SW480 (cell line): ENCODE results near the gene CCDC197.
A peak's percentile ranks its signal among the peaks of the same experiment; 100 is the strongest.

Experiments
- DNase-seq: peaks from one replicate; pipeline ENCODE4 v3.0.0-alpha.2; 2016; ENCODE audit warnings: low spot score

Gene CCDC197

GRCh38 chr14:94026173-94026888 is 29.2 kb downstream of the CCDC197 start, which contains the start of gene OTUB2:
TSS of gene OTUB2 (plus strand) at chr14:94026340. CDS start at chr14:94026538, 198 bp downstream.
- DNase-seq = peak; percentile 99

GRCh38 chr14:94026889-94027469 is 29.9 kb downstream of the CCDC197 start:
- no peak for DNase-seq

DNA sequence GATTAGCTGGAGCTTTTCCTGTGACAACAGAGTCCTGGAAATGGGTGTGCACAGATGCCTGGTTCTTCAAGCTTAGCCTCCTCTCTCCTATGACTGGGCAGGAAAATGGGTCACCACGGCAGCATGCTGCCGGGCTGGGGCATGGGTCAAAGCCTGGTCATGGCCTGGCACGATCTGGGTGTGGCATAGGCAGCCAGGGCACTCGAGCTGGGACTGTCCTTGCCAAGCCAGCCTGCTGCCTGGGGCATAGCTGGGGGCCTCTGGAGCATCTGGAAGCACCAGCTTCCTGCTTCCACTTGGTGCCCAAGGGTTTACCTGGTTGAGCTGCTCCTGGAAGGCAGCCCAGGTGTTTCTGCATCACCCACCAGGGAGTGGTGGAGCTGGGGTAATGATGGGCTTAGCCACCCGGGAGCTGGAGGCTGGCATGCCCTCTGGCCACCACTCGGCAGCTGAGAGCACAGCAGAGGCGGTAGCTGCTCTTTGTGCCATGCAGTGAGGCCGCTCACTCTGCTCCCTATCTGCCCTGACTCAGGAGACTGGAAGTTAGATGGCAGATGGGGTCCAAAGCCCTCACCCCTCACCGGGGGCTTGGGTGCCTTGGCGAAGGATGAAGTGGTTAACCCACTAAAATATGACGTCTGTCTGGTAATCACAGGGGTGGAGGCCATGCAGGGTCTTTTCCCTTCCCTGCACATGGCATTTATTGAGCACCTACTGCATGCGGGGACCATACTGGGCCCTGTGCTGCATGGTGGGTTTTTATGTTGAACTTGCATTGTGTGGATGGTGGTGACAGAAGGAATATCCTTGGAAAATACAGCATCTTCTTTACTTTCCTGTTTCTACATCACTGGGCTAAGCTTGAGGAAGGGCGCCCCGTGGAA is 30.7 kb downstream of the CCDC197 start:
- peak; percentile 32 for DNase-seq

DNA sequence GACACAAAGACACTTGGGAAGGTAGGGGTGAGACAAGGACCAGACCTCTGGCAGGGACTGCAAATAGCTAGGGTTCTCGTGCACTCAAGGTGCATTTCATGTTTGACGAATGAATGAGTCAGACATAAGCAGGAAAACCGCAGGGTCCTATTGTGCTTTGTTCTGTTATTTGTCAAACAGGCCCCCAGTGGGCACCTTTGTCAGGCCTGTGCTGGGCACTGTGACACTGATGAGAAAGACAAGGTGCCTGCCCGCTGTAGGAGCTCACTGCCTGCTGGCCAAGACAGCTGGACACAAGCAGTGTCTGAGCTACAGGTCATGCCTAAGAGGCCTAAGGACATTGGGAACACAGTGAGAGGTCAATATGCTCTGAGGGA is 31.3 kb downstream of the CCDC197 start:
- peak; percentile 94 for DNase-seq

GRCh38 chr14:94029265-94029664 is 32.2 kb downstream of the CCDC197 start:
- no peak for DNase-seq

DNA sequence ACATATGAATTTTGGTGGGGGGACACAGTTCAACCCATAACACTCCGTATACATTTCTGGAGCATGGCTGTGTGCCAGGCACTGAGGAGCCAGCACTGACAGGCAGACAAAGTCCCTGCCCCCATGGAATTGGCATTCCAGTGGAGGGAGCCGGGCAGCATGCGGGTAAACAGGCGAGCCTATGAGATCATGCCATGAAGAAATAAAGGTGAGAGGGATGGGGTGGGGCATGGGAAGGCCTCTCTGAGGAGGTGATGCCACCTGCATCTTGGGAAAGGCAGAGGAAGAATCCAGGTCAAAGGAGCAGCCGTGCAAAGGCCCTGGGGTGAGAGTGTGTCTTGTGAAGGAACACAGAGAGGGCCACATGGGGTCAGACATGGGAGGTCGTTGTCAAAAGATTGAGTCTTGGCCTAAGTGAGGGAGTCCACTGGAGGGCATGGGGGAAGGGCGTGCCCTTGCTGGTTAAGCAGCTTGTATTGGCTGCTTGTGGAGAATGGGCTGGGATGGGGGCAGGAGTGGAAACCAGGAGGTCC is 32.6 kb downstream of the CCDC197 start:
- no peak for DNase-seq

GRCh38 chr14:94030571-94030970 is 33.5 kb downstream of the CCDC197 start:
- no peak for DNase-seq

GRCh38 chr14:94031161-94031882 is 34.2 kb downstream of the CCDC197 start:
- no peak for DNase-seq

DNA sequence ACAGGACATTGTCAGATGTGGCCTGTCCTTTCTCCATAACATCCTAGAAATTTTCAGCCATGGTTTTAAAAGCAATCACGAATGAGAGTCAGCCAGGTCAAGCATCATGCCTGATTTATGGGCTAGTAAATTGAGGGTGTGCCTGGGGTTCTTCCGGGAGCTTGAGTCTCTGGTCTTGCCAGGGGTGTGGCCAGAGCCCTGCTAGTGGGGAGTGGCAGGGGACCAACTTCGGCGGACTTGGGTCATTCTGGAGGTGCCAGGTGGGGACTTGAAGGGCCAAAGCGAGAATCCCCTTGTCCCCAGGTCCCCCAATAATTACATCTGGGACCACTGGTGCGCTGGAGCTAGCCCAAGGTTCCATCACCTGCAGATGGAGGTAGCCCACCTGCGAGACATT is 34.8 kb downstream of the CCDC197 start:
- peak; percentile 48 for DNase-seq

DNA sequence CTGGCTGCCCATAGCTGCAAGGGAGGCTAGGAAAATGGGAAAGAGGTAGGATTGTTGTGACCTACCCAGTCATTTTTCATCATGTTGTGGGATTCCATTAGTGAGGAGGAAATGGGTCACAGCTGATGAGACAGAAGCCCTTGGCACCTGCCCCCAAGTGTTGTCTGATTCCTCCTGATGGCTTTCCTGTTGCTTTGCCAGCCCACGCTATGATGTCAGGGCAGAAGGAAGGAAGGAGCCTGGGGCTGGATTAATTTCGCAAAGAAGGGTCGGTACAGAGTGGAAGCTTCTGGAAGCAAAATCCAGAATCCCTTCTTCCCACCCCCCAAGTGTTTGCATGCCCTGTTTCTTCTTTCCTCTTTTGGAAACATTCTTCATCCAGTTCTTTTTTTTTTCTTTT is 37.8 kb downstream of the CCDC197 start:
- no peak for DNase-seq

DNA sequence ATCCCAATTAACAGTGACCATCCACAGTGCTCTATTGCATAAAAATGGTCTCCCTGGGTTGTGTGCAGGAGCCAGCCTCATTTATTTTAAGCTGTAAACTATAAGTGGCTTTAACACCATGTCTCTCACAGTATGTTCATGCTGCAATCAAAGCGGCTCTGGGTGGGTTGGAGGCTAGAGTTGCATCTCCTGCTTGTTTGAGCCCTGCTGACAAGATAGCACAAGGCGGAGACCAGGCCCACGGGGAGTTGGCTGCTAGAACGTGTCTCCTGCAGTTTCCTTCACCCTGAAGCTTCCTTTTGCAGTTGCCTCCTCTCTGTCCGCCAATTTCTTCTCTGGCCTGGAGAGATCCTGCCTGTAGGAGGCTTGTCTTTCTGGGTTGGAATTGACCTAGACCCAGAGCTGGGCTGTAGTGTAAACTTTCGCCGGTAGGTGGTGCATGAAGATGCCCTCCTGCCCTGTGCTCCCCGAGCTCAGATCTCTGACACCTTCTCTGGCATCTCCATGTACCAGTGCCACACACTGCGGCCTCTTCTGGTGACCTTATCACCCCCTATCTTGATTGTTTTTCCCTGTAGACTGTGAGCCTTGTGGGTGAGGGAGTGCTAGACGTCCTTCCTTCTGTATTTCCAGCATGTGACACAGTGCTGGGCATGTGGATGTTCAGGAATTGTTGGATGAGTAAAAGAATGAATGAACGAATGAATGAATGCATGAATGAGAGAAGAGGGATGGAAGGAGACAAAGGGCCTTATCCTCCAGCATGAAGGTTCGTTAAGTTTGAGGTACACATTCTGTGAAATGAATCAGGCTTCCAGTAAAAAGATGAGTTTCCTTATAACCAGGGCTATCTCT is 39.4 kb downstream of the CCDC197 start:
- DNase-seq = peak; percentile 75

DNA sequence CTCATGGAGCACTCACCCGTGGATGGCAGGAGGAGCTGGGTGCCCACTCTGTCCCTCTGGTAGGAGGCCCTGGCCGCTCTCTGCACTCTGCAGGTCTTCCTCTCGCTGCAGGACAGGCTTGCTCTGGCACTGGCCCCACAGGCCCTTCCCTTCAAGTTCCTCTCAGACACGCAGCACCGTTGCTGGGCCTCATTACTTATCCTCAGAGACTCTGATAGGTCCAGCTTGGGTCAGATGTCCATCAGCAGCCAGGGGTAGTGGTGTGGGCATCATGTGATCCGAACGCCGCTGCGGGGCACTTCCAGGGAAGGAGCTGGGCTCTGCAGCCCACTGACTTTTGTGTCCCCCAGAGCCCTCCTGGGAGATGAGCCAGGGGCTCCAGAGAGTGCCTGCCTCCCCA is 40.9 kb downstream of the CCDC197 start:
- no peak for DNase-seq

GRCh38 chr14:94038510-94038909 is 41.4 kb downstream of the CCDC197 start:
- no peak for DNase-seq

GRCh38 chr14:94038921-94039629 is 42.0 kb downstream of the CCDC197 start:
- DNase-seq = no peak

DNA sequence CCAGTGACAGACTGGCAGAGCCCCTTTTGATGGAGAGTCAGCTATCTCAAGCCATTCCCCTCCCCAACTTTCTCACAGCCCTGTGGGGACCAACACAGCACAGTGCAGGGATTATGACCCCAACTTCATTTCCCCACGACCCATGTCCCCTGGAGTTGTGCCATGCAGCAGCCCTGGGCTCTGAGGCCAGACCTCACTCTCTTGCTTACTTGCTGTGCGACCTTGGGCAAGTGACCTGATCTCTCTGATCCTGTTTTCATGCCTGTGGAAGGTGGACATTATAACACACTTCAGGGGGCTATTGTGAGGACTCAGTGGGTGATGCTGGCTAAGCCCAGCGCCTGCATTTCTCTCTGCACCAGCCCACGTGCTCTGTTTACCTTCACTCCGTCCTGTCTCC is 43.1 kb downstream of the CCDC197 start:
- DNase-seq = no peak

DNA sequence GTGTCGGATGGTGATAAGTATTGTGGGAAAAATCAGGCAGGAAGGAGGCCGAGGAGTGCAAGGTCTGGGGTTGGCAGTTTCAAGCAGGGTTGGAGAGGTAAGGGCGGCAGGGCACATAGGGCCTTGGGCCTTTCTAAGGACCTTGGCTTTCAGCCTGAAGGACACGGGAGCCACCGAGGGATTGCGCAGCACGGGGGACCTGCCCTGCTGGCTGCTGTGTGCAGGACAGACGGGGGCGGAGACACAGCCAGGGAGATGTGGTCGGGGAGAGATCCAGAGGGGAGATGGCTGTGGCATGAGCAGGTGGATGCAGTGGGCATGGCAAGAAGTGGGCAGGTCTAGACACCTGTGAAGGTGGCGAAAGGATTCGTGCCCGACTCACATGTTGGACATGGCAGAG is 43.7 kb downstream of the CCDC197 start:
- no peak for DNase-seq

DNA sequence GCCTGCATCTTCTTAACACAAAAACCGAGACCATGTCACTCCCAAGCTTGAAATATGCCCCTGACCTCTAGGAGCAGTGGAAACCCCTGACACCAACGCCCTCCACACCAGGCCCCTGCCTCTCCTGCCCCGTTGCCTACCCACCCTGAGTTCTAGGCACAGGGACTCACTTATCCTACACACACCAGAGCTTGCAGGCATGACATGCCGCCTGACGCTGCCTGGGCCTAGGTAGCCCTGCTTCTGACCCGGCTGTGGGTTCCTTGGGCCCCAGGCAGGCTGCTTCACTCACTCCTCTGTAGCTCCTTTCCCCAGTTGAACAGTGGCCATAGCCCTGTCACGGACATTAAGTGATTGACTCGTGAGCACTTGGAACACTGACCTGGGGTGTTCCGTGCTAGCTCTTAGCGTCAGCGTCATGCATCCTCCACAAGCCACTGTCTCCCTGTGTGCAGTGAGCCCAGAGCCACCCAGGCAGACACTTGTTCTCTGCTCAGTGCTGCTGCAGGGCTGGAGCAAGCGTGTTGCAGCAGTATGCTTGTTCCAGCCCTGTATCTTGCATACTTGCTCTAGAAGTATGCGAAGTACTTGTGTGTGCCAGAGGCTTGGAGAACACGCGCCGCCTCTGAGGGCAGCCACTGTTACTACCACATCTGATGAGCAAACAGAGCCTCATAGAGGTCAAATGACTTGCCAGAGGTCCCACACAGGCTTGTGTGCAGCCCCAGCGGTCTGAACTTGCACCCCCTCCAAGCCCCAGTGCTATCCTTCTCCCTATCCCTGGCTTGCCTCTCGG is 44.6 kb downstream of the CCDC197 start:
- no peak for DNase-seq

DNA sequence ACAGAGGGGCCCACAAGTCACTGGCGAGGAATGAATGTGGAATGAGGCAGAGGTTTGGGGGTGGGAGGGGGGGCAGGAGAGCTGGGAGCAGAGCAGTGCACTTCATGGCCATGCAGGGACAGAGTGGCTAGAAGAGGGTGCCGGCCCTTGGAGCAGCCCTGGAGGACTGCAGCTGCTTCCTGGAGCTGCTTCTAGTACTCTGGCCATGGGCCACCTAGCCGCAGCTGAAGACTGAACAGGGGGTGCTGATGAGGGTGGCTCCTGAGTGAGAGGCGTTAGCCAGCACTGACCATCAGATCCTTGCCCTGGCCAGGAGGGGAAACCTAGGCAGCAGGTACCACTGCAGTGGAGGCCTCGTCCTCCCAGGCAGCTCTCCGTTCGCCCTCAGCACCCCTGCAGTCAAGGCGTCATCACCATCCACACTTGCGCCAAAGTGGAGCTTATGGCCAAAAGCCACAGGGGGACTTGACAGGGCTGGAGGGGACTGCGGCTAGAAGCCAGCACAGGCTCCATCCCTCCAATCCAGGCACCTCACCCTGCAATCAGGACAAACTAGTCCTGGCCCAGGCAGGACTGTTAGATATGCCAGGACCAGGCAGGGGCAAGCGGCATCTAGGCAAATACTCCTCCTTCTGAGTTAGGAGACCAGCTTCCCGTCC is 45.5 kb downstream of the CCDC197 start:
- DNase-seq = no peak
